Breast epithelium (tissue), 3 donors: Measurements from ENCODE around the gene GPR63.

Source experiments
- CTCF ChIP-seq, 3 donors: fragments of 450-650 bp; IDR thresholded peaks; one replicate each; pipeline ENCODE4 v1.5.1; 2016 to 2017; ENCODE audit warnings: antibody characterized with exemption in 3 of 3, mild to moderate bottlenecking in 3 of 3, moderate library complexity in 3 of 3
- POLR2A ChIP-seq: fragments of 450-650 bp; IDR thresholded peaks from one replicate; pipeline ENCODE4 v1.6.1; 2016; ENCODE audit warnings: antibody characterized with exemption, mild to moderate bottlenecking, moderate library complexity
- POLR2AphosphoS5 ChIP-seq, 3 donors: sonication (generic); formaldehyde crosslinking; IDR thresholded peaks; one replicate each; pipeline ENCODE4 v1.6.1; 2017; ENCODE audit warnings: antibody characterized with exemption in 3 of 3

- TF ChIP-seq CTCF (IDR thresholded peaks at IDR 0.05) (no peak), POLR2AphosphoS5 (IDR thresholded peaks at IDR 0.05) (no peak), POLR2A (no peak)
Observed at GRCh38 chr6:96836631-96837080, 621 bp downstream of the GPR63 start.
